ENCODE results near the gene SACM1L.

Gene SACM1L, protein sequence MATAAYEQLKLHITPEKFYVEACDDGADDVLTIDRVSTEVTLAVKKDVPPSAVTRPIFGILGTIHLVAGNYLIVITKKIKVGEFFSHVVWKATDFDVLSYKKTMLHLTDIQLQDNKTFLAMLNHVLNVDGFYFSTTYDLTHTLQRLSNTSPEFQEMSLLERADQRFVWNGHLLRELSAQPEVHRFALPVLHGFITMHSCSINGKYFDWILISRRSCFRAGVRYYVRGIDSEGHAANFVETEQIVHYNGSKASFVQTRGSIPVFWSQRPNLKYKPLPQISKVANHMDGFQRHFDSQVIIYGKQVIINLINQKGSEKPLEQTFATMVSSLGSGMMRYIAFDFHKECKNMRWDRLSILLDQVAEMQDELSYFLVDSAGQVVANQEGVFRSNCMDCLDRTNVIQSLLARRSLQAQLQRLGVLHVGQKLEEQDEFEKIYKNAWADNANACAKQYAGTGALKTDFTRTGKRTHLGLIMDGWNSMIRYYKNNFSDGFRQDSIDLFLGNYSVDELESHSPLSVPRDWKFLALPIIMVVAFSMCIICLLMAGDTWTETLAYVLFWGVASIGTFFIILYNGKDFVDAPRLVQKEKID

GRCh38 chr3:45688882-45689786 lies at the start of gene SACM1L:
Gene SACM1L, plus strand, starts transcription at chr3:45689396. Its CDS starts 70 bp downstream, at chr3:45689466.
- DNase-seq (ENCODE audit: low read depth in 2 of 3, low spot score in 2 of 3) = peak; percentile 95 to 100 (median 99)

DNA sequence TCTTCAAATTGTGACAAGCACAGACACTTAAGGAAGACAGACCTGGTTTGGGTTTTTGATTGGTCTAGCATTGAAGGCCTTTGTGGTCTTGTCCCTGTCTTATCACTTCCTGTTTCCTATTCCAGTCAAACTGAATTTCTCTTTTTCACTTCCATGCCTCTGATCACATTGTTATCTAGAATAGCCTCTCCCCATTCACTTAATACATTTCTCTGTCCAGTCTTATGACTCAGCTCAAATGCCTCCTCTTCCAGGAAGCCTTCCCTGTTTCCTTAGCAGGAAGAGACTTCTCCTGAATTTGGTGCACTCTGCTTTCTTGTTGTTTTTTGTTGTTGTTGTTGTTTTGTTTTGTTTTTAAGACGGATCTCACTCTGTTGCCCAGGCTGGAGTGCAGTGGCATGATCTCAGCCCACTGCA lies 49.1 kb upstream of the SACM1L start:
- DNase-seq (ENCODE audit: low read depth in 2 of 3, low spot score in 2 of 3) = no peak

- DNase-seq (ENCODE audit: low read depth in 2 of 3, low spot score in 2 of 3) = no peak
Measured at GRCh38 chr3:45640724-45641361, 48.4 kb upstream of the SACM1L start.

- DNase-seq (ENCODE audit: low read depth in 2 of 3, low spot score in 2 of 3) = no peak
Measured at GRCh38 chr3:45641756-45642155, 47.4 kb upstream of the SACM1L start.

- no peak for DNase-seq (ENCODE audit: low read depth in 2 of 3, low spot score in 2 of 3)
Measured at GRCh38 chr3:45642731-45643152, 46.5 kb upstream of the SACM1L start.

GRCh38 chr3:45644063-45644790 lies 45.0 kb upstream of the SACM1L start:
- DNase-seq (ENCODE audit: low read depth in 2 of 3, low spot score in 2 of 3) = no peak

GRCh38 chr3:45644791-45645201 lies 44.4 kb upstream of the SACM1L start:
- DNase-seq (ENCODE audit: low read depth in 2 of 3, low spot score in 2 of 3) = no peak

DNA sequence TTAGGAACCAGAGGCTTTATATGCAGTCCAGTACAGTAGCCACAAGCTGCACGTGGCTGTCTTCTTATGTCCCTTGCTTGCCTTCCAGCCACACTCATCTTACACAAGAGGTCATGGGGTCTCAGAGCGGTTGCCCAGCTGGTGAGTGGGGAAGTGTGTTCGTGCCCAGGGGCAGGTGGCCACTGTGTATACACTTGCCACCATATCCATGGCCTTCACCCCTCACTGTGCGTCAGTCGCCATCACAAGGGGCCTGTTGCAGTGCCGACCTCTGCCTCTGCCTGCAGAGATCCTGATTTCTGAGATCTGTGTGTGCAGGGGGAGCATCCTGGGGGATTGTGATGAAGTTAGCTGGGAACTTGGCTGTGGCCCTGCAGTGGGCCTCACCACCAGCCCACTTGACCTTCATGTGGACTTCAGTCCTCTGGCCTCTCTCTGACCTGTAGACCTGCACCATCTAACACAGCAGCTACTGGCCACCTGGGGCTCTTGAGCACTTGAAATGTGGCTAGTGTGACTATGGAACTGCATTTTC lies 43.1 kb upstream of the SACM1L start:
- DNase-seq (ENCODE audit: low read depth in 2 of 3, low spot score in 2 of 3) = no peak

- no peak for DNase-seq (ENCODE audit: low read depth in 2 of 3, low spot score in 2 of 3)
Measured at GRCh38 chr3:45647148-45647619, 42.0 kb upstream of the SACM1L start.

DNA sequence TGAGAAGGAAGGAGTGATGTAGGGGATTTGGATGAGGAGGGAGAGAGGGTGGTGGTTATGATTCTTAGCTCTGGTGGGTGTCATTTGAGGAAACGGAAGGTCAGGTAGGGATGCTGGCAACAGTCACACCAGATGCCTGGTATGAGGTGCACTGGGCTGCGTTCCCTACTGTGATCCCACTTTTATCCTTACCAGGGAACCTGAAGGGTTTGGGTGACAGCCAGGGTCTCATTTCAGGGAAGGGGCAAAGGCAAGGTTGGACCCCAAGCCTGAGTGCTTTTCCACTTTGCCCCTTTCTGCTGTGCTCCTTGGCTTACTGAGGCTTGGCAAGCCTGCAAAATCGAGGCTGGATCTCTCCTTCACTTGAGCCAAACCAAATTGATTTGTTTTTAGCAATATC lies 36.0 kb upstream of the SACM1L start:
- DNase-seq (ENCODE audit: low read depth in 2 of 3, low spot score in 2 of 3) = no peak

GRCh38 chr3:45654397-45654944 lies 34.7 kb upstream of the SACM1L start:
- DNase-seq (ENCODE audit: low read depth in 2 of 3, low spot score in 2 of 3) = no peak

- DNase-seq (ENCODE audit: low read depth in 2 of 3, low spot score in 2 of 3) = no peak
Measured at GRCh38 chr3:45655906-45656305, 33.3 kb upstream of the SACM1L start.

DNA sequence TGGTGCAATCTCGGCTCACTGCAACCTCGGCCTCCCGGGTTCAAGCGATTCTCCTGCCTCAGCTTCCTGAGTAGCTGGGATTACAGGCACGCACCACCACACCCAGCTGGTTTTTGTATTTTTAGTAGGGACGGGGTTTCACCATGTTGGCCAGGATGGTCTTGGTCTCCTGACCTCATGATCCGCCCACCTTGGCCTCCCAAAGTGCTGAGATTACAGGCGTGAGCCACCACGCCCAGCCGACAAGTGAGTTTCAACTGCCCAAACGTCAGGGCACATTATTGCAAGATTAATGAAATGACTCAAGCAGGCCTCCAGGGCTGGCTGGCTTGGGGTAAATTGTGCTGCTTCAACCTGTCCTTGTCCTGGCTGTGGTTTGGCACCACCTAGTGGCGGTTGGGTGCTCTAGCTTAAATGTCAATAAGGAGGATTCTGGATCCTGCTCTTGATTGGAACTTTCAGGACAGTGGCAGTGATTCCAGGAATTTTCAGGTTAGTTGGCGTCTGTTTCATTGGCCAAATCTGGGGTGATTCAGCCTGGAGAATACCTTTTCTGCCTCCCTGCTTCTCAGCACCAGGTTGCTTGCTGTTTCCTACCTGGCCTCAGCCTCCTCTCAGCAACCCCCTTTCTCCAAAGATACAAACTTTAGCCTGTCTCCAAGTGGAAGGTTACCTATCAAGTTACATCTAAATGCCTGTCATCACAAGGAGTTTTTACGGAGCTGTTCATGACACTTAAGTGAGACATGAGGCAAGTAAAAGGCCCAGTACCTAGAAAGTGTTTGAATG lies 32.4 kb upstream of the SACM1L start:
- DNase-seq (ENCODE audit: low read depth in 2 of 3, low spot score in 2 of 3) = peak; percentile 45 to 63 (median 61)

DNA sequence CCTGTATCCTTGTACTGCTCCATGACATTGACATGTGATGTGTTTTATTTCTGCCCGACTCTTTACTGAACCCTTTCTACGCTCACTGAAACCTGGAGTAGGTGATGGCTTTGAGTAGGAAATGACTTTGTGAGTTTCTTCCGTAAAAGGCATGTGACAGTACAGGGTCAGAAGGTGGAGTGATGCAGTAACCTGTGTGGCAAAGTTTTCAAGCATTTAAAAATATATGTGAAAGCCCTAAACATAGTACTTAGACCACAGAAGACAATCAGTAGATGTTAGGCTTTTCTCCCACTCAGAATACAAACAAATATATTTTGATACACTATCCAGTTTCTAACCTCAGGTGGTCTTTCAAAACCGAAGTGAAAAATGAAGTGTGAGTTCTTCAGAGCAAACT lies 31.3 kb upstream of the SACM1L start:
- no peak for DNase-seq (ENCODE audit: low read depth in 2 of 3, low spot score in 2 of 3)

DNA sequence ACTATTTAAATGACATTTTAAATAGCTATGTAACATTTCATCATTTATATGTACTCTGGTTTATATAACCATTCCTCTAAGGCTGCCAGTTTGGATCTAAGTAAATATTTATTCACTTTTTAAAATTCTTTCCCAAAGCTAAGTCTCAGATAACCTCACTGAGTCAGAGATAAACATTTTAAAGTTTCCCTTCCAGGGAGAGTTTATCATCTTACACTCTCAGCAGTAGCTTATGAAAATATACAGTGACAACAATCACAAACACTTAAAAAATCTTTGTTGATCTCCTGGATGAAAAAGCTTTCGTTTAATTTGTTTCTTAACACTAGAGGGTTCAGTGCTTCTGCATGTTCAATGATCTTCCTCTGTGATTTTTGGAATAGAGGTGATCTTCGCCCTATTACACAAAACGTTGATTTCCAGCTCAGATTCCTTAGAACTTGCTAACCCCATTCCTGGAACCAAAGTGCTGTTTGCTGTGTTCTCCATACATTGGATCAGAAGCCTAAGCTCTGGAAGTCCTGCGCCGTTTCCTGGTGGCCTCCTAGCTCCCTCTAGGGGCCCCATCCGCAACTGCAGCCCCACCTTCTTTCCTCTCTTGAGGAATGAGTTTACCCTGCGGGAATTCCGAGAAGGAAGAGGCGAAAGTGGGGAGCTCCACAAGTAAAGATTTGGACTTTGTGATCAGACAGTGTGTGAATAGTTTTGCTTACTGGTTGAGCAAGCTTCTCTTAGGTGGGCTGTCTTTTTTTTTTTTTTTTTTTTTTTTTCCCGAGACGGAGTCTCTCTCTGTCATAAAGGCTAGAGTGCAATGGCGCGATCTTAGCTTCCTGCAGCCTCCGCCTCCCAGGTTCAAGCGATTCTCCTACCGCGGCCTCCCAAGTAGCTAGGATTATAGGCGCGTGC lies 29.3 kb upstream of the SACM1L start:
- no peak for DNase-seq (ENCODE audit: low read depth in 2 of 3, low spot score in 2 of 3)

- no peak for DNase-seq (ENCODE audit: low read depth in 2 of 3, low spot score in 2 of 3)
Measured at GRCh38 chr3:45660567-45660901, 28.7 kb upstream of the SACM1L start.

GRCh38 chr3:45664578-45664977 lies 24.6 kb upstream of the SACM1L start:
- peak in 2 of 3 experiments; percentile 38 to 44 for DNase-seq (ENCODE audit: low read depth in 2 of 3, low spot score in 2 of 3)

- peak in 1 of 3 experiments; percentile 19 for DNase-seq (ENCODE audit: low read depth in 2 of 3, low spot score in 2 of 3)
Measured at GRCh38 chr3:45665101-45665572, 24.1 kb upstream of the SACM1L start.

All from activated CD8-positive, alpha-beta memory T cell treated with anti-CD3 and anti-CD28 coated beads for 48 hours (primary cell).